ENCODE data around the gene ARHGEF35.
"Not testable (repeated sequence)": the region's sequence is repeated elsewhere in the genome, so short reads cannot be mapped to it uniquely, and the experiment has no call there.

ARHGEF35 gene

DNA sequence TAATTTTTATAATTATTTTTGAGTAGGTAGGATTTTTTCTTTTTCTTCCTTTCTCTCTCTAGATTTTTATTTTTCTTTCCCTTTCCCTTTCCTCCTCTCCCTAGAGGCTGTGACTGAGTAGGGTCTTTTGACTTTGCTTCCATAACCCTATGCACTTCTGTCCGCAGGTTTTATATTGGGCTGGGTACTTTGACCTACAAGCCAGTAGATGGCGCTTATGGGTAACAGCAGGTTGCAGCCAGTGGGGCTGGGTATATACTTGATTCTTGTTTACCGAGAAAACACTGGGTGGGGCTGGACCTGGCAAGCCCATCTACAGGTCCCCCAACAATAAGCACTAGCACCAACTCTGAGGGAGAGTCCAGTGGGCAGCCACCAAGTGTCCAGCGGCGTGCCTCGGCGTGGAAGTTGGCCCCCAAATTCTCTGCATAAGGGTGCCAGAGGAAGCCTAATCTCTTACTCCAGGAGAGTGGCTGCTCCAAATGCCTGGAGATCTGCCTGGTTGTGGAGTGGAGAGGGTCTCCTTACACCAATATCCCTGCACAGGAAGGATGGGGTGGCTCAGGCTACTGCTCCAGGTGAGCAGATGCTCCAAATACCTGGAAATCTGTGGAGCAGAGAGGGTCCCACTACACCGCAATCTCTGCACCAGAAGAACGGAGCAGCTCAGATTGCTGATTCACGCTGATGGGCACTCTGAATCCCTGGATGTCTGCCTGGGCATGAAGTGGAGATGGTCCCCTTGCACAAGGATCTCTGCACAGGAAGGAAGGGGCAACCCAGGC, 17.1 kb downstream of the ARHGEF35 start:
- DNase-seq (ENCODE audit: low spot score): not testable (repeated sequence)

DNA sequence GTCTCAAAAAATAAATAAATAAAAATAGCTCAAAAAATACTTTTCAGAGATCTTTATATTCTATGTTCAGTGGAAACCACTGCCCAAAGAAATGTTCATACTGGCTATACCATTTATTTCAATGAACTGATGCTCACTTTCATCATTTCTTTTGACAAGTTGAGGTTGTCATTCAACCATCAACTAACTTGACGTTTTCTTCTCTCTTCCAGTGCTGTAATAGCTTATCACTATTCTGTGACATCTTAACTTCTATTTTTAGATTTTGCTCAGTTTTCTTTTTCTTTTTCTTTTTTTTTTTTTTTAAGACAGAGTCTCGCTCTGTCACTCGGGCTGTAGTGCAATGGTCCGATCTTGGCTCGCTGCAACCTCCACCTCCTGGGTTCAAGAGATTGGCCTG, 21.0 kb downstream of the ARHGEF35 start:
- no peak for DNase-seq (ENCODE audit: low spot score)

DNA sequence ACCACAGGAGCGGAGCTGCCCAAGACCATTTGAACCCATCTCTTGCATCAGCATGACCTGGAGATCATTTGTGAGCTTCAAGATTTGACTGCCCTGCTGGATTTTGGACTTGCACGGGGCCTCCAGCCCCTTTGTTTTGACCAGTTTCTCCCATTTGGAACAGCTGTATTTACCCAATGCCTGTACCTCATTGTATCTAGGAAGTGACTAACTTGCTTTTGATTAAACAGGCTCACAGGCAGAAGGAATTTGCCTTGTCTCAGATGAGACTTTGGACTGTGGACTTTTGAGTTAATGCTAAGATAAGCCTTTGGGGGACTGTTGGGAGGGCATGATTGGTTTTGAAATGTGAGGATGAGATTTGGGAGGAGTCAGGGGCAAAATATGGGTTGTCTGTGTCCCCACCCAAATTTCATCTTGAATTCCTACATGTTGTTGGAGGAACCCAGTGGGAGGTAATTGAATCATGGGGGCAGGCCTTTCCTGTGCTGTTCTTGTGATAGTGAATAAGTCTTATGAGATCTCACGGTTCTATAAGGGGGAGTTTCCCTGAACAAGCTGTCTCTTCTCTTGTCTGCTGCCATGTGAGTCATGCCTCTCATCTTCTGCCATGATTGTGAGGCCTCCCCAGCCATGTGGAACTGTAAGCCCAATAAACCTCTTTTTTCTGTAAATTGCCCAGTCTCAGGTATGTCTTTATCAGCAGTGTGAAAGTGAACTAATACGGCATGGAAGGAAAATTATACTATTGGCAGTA, 23.9 kb downstream of the ARHGEF35 start:
- not testable (repeated sequence) for DNase-seq (ENCODE audit: low spot score)

DNA sequence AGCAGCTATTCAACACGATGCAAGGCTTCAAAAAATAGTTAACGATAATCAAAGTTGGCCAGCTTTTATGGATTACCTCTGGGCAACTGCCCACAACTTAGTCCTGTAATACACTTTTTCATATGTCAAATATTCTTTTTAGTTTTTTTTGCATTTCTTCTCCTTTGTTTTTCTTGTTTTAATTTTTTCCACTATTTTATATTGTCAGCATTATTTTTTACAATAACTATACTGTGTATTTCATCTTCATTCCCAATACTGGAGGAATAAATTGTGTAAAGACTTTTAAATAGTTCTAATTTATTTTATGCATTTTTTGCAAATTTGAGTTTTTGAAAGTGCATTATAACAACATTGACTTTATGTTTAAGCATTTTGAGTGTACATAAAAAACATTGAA, 30.8 kb downstream of the ARHGEF35 start:
- DNase-seq (ENCODE audit: low spot score): no peak

DNA sequence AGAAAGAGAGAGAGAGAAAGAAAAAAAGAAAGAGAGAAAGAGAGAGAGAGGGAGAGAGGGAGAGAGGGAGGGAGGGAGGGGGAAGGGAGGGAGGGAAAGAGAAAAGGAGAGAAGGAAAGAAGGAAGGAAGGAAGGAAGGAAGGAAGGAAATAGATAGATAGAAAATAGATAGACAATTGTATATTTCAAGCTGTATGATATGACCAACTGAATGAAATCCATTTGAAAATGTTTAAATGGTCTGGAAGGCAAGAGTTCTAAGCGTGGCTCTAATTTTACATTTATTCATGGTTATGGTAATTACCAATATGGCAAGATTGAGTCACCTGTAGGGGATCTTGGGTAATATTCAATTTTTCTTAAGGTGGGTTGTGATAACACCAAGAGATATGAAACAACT, 36.8 kb downstream of the ARHGEF35 start:
- no peak for DNase-seq (ENCODE audit: low spot score)

DNA sequence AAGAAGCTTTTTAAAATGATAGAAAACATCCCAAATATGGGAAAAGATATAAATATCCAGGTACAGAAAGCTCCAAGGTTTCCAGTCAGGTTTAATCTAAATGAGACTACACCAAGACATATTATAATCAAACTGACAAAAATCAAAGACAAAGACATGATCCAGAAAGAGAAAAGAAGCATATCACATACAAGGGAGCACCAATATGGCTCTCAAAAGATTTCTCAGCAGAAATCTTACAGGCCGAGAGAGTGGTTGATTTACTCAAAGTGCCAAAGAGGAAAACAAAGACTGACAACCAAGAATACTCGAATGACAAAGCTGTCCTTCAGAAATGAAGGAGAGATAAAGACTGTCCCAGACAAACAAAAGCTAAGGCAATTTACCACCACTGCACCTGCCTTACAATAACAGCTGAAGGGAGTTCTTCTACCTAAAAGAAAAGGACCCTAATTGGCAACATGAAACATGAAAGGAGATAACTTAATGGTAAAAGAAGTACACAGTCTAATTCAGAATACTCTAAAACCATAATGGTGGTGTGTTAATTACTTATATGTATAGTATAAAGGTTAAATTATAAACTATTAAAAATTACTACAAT, 47.3 kb downstream of the ARHGEF35 start:
- no peak for DNase-seq (ENCODE audit: low spot score)

DNA sequence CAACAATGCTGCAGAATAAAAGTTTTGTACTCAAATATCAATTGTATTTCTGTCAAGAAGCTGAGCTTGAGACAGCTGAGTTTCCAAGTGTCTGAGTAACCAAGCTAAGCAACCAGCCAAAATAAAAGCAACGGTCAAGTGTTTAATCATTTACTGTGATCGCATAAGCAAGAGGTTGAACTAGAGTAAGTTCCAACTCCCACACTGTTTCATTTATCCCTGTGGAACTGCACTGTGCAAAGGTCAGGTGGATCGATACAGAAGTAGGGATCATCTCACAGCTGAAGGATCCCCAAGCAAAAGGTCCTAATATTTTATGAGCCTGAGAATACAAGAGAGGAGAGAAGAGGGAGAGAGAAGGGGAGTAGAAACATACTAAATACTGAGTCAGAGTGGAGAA, 51.2 kb downstream of the ARHGEF35 start:
- no peak for DNase-seq (ENCODE audit: low spot score)

DNA sequence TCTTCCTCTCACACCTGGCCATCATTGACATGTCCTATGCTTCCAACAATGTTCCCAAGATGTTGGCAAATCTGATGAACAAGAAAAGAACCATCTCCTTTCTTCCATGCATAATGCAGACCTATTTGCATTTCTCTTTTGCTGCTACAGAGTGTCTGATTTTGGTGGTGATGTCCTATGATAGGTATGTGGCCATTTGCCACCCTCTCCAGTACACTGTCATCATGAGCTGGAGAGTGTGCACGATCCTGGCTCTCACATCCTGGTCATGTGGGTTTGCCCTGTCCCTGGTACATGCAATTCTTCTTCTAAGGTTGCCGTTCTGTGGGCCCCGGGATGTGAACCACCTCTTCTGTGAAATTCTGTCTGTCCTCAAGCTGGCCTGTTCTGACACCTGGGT, 53.4 kb downstream of the ARHGEF35 start:
- no peak for DNase-seq (ENCODE audit: low spot score)

DNA sequence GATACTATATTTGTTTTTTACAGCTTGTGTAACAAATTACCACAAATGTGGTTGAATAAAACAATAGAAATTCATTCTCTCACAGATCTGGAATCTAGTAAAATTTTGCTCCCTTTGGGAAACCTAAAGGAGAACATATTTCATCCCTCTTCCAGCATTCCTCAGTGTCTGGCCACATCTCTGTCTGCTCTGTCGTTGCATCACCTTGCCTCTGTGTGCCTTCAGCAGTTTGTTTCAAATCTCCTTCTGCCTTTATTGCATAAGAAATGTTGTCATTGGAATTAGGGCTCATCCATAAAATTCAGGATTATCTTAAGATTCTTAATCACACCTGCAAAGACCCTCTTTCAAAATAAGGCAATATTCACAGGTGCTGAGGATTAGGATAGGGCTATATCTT, 58.1 kb downstream of the ARHGEF35 start:
- no peak for DNase-seq (ENCODE audit: low spot score)
